Measurements from ENCODE around the gene PANX3. TPM values are rescaled to one million over a fixed set of nuclear protein-coding genes. Genes with fewer than 3 reads are reported as not detected.

PANX3 gene
- total and polyA plus RNA-seq, 10 of the 15 experiments (the other 5 are each of a cell fraction or from before 2014, with no cell fraction given): not detected

- POLR2A ChIA-PET: no interaction called here
- 62% methylated on average over 8 of the region's 8 CpGs for WGBS (ENCODE audit: insufficient coverage, insufficient replicate concordance, low lambda C conversion rate, missing lambda C conversion rate)
- Histone ChIP-seq H3K79me2 (ENCODE audit: control insufficient read depth, insufficient read depth, low read length) (no peaks in the 10 kb centered on the region), H3K27me3 (replicated peaks in 1 of 2; ENCODE audit: control insufficient read depth in 2 of 2, insufficient read depth in 2 of 2, low read length in 1 of 2) (no peaks in the 10 kb centered on the region; a peak in 1 of 4 replicates), H4K20me1 (ENCODE audit: control insufficient read depth, insufficient read depth) (no peaks in the 10 kb centered on the region), H3K4me2 (ENCODE audit: control insufficient read depth, insufficient read depth) (no peak overlapping the region), H3K4me1 (ENCODE audit: control insufficient read depth, insufficient read depth, low read length) (no peaks in the 10 kb centered on the region), H3K4me3 (no peak overlapping the region), H3K36me3 (ENCODE audit: control insufficient read depth in 2 of 2, insufficient read depth in 2 of 2, low read length in 1 of 2) (no peaks in the 10 kb centered on the region), H3K27ac (ENCODE audit: control insufficient read depth, insufficient read depth) (no peak overlapping the region), H2AFZ (ENCODE audit: control insufficient read depth, low read depth, low read length) (no peak overlapping the region), H3K9me3 (replicated peaks; ENCODE audit: control insufficient read depth, insufficient read depth, low read length) (no peaks in the 10 kb centered on the region), H3K9ac (ENCODE audit: control insufficient read depth, insufficient read depth, low read length) (no peak overlapping the region)
- RAD21 ChIA-PET (ENCODE audit: unreplicated experiment): interaction anchor here (1.3 kb wide), 1 partner anchor 165 kb away, joined by 3 read pairs; no protein-coding TSS in a partner anchor
- no peak for TF ChIP-seq IRF5 (IDR thresholded peaks at IDR 0.05; ENCODE audit: borderline replicate concordance)
- no peak for TF ChIP-seq ETV6 (conservative IDR thresholded peaks at IDR 0.05 in 1 of 2, IDR thresholded peaks at IDR 0.05 in 1 of 2; ENCODE audit: borderline replicate concordance in 1 of 2, low read depth in 1 of 2)
- no peak for TF ChIP-seq CHD4 (IDR thresholded peaks at IDR 0.05)
- no peak for TF ChIP-seq BCL3 (IDR thresholded peaks at IDR 0.05; ENCODE audit: borderline replicate concordance, insufficient read depth, low read depth, low read length, poor library complexity, severe bottlenecking)
- no peak for TF ChIP-seq TARDBP (IDR thresholded peaks at IDR 0.05; ENCODE audit: borderline replicate concordance)
- TF ChIP-seq MYC (IDR thresholded peaks at IDR 0.05; ENCODE audit: insufficient read depth, insufficient read length, insufficient replicate concordance, low read length, severe bottlenecking): no peak
- TF ChIP-seq CBFB (IDR thresholded peaks at IDR 0.05; ENCODE audit: low read depth): no peak
- no peak for TF ChIP-seq ZSCAN29 (IDR thresholded peaks at IDR 0.05)
- no peak for TF ChIP-seq YY1 (IDR thresholded peaks at IDR 0.05; ENCODE audit: low read depth, low read length)
- TF ChIP-seq EGR1 (IDR thresholded peaks at IDR 0.05; ENCODE audit: borderline replicate concordance in 1 of 2, low read depth in 2 of 2, low read length in 2 of 2): no peak
- no peak for TF ChIP-seq CBX5 (IDR thresholded peaks at IDR 0.05; ENCODE audit: low read depth)
- TF ChIP-seq SMC3 (IDR thresholded peaks at IDR 0.05; ENCODE audit: borderline replicate concordance, low read length): no peak
- no peak for TF ChIP-seq SREBF2 (IDR thresholded peaks at IDR 0.05; ENCODE audit: low read length)
- TF ChIP-seq, protein P1, sequence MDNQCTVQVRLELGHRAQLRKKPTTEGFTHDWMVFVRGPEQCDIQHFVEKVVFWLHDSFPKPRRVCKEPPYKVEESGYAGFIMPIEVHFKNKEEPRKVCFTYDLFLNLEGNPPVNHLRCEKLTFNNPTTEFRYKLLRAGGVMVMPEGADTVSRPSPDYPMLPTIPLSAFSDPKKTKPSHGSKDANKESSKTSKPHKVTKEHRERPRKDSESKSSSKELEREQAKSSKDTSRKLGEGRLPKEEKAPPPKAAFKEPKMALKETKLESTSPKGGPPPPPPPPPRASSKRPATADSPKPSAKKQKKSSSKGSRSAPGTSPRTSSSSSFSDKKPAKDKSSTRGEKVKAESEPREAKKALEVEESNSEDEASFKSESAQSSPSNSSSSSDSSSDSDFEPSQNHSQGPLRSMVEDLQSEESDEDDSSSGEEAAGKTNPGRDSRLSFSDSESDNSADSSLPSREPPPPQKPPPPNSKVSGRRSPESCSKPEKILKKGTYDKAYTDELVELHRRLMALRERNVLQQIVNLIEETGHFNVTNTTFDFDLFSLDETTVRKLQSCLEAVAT (IDR thresholded peaks at IDR 0.05): no peak
- no peak for TF ChIP-seq CHD1 (IDR thresholded peaks at IDR 0.05; ENCODE audit: low read depth, low read length)
- TF ChIP-seq, protein P2, sequence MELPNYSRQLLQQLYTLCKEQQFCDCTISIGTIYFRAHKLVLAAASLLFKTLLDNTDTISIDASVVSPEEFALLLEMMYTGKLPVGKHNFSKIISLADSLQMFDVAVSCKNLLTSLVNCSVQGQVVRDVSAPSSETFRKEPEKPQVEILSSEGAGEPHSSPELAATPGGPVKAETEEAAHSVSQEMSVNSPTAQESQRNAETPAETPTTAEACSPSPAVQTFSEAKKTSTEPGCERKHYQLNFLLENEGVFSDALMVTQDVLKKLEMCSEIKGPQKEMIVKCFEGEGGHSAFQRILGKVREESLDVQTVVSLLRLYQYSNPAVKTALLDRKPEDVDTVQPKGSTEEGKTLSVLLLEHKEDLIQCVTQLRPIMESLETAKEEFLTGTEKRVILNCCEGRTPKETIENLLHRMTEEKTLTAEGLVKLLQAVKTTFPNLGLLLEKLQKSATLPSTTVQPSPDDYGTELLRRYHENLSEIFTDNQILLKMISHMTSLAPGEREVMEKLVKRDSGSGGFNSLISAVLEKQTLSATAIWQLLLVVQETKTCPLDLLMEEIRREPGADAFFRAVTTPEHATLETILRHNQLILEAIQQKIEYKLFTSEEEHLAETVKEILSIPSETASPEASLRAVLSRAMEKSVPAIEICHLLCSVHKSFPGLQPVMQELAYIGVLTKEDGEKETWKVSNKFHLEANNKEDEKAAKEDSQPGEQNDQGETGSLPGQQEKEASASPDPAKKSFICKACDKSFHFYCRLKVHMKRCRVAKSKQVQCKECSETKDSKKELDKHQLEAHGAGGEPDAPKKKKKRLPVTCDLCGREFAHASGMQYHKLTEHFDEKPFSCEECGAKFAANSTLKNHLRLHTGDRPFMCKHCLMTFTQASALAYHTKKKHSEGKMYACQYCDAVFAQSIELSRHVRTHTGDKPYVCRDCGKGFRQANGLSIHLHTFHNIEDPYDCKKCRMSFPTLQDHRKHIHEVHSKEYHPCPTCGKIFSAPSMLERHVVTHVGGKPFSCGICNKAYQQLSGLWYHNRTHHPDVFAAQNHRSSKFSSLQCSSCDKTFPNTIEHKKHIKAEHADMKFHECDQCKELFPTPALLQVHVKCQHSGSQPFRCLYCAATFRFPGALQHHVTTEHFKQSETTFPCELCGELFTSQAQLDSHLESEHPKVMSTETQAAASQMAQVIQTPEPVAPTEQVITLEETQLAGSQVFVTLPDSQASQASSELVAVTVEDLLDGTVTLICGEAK (IDR thresholded peaks at IDR 0.05; ENCODE audit: borderline replicate concordance): no peak
- SMC1A ChIA-PET (ENCODE audit: uncharacterized antibody, unreplicated experiment): interaction anchor here (0.9 kb wide), 1 partner anchor 253 kb away, joined by 3 read pairs; no protein-coding TSS in a partner anchor
- intact Hi-C loops (cut with micrococcal nuclease; ENCODE audit: unreplicated experiment): no loop called here
- FAIRE-seq (no peak), DNase-seq (ENCODE audit: low read depth, low spot score) (no peak), ATAC-seq (no peak)
- no TSS peak for BruUV-seq (replicated peaks)
- CTCF ChIA-PET: interaction anchor here (1.0 to 2.8 kb wide), 7 partner anchors 11 to 515 kb away, joined by 3 to 32 read pairs (median 5); no protein-coding TSS in a partner anchor
- in situ Hi-C loops (cut with MboI): loop anchor here (10.0 kb wide), 1 partner anchor 509 kb away; no protein-coding TSS in a partner anchor
These were observed 27.4 kb upstream of the PANX3 start for GRCh38 chr11:124583781-124584180.

All from GM12878 (cell line).